ENCODE data around the gene COL7A1.

DNA sequence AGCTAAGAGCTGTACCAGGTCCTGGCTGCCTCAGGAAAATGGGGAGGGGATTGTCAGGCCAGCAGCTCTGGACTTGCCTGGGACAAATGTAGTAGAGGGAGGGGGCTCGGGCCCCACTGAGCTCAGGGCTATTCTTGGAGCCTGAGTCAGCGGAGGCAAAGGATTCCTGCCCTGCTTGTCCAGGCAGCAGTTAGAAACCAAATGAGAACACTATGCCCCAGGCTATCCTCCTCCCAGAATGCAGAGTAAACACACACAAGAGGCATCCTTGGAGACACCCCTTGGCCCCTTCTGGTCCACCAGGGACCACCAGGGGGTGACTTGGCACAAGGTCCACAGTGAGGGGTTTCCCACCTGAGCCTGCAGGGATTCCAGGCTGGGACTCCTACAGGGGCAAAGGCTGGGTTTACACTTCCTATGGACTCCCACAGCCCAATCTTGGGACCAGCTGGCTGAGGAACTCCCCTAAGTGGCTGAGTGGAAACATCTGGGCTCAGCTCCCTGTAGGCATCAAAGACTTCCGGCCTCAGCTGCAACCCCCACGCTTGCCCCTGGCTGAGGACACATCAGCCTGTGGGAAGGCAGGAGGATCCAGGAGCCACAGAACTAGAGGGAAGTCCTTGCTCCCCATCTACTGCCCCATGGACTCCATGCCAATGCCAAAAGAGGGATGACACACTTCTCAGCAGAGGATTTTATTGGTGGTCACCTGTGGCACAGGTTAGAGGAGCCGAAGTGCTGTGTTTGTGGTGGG is 3.4 kb upstream of the COL7A1 start:
- TF ChIP-seq YY1 (IDR thresholded peaks at IDR 0.05; ENCODE audit: insufficient read depth, insufficient read length) (no peak), SUZ12 (IDR thresholded peaks at IDR 0.05; ENCODE audit: extremely low read depth, insufficient read depth, insufficient read length) (no peak)
